ENCODE measurements around the gene GLRX5.
"Not testable (repeated sequence)": the region's sequence is repeated elsewhere in the genome, so short reads cannot be mapped to it uniquely, and the experiment has no call there.

GLRX5 gene

GRCh38 chr14:95499354-95499750 lies 35.5 kb upstream of the GLRX5 start:
- peak; percentile 49 for DNase-seq

GRCh38 chr14:95500201-95500681 lies 34.6 kb upstream of the GLRX5 start:
- DNase-seq = no peak

- DNase-seq = no peak
Observed at GRCh38 chr14:95500772-95501401, 34.0 kb upstream of the GLRX5 start.

GRCh38 chr14:95502381-95502950 lies 32.4 kb upstream of the GLRX5 start:
- DNase-seq = no peak

GRCh38 chr14:95503365-95504134 lies 31.3 kb upstream of the GLRX5 start:
- DNase-seq = no peak

- DNase-seq = no peak
Observed at GRCh38 chr14:95504135-95505029, 30.5 kb upstream of the GLRX5 start.

GRCh38 chr14:95505030-95505589 lies 29.7 kb upstream of the GLRX5 start:
- DNase-seq = no peak

- peak; percentile 75 for DNase-seq
Observed at GRCh38 chr14:95507174-95507573, 27.7 kb upstream of the GLRX5 start.

- DNase-seq = peak; percentile 51
Observed at GRCh38 chr14:95507701-95508103, 27.1 kb upstream of the GLRX5 start.

GRCh38 chr14:95508377-95508776 lies 26.5 kb upstream of the GLRX5 start:
- DNase-seq = no peak

GRCh38 chr14:95509495-95509894 lies 25.4 kb upstream of the GLRX5 start:
- DNase-seq = no peak

GRCh38 chr14:95510344-95510743 lies 24.5 kb upstream of the GLRX5 start:
- not testable (repeated sequence) for DNase-seq

GRCh38 chr14:95510804-95511203 lies 24.0 kb upstream of the GLRX5 start:
- DNase-seq = no peak

GRCh38 chr14:95511687-95512086 lies 23.2 kb upstream of the GLRX5 start:
- DNase-seq = no peak

GRCh38 chr14:95513291-95513690 lies 21.6 kb upstream of the GLRX5 start:
- no peak for DNase-seq

GRCh38 chr14:95514131-95515079 lies 20.4 kb upstream of the GLRX5 start:
- no peak for DNase-seq

- DNase-seq = no peak
Observed at GRCh38 chr14:95515080-95515489, 19.8 kb upstream of the GLRX5 start.

- peak; percentile 83 for DNase-seq
Observed at GRCh38 chr14:95515596-95516552, 19.0 kb upstream of the GLRX5 start.

- peak; percentile 51 for DNase-seq
Observed at GRCh38 chr14:95516554-95517181, 18.2 kb upstream of the GLRX5 start, which contains the start of gene SYNE3. Gene SYNE3 (minus strand): TSS chr14:95516650. CDS start chr14:95475821, 40,829 bp downstream.

All from OCI-M1 (cell line).